GM18511 (cell line): ENCODE measurements around the gene SEPTIN11.

Experiments used
- ATAC-seq: cut with Tn5 transposase; IDR thresholded peaks from one replicate; pipeline ENCODE4 v1.9.1; 2021; ENCODE audit warnings: mild to moderate bottlenecking, moderate library complexity; ENCODE audit not compliant: unreplicated experiment

The SEPTIN11 gene

DNA sequence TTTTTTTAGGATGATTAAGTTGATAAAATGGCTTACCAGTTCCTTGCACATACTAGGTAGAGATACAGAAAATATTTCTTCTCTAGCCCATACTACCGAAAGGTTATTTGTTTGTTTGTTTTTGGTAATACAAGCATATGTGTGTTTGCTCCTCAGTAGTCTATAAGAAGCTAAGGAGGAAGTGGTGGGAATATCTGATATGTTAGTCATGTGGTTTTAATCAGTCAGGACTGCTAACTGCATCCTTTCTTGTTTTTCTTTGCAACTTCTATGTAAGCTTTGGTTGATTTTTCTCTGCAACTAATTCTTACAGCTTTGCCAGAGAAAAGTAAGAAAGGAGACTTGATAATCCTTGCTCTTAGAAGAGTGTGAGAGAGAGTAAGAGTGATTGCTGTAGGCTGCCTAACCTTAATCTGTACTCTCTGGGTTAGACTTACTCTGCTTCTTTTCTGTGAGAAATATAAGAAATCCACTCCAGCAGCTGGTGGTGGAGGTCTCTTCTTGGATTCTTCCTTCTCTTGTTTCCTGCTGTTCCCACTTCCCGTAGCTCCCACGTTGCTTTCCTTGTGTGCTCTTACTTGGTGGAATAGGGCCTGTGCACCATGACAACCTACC lies 28.3 kb downstream of the SEPTIN11 start:
- ATAC-seq, result no peak

DNA sequence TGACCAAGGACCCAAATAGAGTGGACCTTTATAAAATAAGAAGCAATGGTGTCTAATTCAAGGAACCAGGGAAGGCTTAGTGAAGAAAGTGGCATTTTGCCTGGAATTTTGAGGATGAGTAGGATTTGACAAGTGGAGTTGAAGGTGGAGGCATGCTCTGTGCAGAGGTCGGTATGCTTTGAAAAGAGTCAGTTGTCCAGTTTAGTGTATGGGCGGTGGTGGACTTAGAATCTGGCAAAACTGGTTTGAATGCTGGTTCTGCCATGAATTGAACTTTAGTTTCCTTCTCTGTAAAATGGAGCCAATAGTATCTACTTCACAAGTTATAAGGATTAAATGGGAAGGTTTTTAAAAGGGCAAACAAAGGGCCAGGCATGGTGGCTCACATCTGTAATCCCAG lies 29.7 kb downstream of the SEPTIN11 start:
- no peak for ATAC-seq

DNA sequence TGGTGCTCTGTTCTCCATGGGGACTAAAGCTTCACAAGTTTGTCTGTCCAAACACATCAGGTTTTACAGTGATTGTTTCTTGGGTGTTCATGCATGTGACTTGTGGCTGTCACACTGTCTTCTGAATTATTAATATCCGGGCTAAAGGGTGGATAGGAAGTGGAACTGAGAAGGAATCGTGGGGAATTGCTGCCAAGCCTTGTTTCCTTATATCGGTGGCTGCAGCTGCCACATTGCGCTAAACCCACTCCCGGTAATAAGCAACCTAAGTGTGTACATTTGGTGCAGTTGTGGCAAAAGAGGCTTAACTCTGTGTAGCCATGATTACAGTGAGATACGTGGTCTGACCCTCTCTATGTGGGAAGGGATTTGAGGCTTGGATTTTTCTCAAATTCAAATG lies 30.7 kb downstream of the SEPTIN11 start:
- ATAC-seq, result no peak

DNA sequence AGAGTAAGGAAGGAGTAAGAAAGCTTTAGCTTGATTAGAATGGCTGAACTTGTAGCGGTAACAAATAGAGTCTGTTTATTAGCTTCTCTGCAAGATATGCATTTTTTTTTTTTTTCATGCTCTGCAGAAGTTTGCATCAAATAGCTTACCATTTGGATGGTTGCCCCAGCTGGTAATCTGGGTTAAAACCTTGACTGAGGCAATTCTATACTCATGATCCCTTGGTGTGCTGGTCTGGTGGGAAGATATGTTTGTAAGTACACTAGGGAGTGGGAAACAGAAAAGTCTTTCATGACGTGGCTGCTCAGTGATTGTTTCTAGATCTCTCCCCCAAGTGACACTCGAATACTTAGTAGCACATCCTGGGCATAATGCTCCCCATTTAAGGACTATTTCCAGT lies 32.1 kb downstream of the SEPTIN11 start:
- no peak for ATAC-seq

DNA sequence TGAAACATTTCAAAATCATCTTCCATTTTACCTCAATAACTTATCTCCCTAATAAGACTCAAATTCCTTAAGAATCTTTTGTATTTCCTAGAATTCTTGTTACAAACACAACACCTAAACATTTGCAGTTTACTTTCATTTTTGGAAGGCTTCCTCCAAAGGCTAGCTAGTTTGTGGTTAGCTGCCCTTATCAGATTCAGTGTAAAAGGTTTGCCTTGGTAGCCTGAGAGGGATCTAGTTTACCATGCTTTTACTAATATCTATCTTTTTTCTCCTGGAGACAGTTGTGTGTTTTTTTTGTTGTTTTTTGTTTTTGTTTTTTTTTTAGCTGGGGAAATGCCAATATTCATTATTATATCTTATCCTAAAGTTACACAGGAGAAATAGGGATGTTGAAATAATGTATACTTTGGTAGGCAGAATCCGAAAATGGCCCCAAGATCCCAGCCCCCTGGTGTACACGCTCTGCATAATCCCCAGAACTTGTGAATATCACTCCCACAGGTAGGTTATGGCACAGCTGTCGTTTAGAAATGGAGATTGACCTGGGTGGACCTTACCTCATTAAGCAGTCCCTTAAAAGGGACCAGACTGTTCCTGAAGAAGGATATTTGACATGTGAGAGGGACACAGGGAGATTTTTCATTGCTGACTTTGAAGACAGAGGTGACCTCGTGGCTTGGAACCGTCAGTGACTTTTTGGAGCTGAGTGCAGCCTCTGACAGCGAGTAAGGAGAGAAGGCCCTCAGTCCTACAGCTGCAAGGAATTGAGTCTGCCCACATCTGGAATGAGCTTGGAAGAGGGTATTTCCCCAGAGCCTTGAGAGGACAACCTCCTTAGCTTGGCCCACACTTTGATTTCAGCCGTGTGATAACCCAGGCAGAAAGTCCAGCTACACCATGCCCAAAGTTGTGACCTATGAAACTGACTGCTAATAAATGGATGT lies 33.4 kb downstream of the SEPTIN11 start:
- ATAC-seq, result no peak

DNA sequence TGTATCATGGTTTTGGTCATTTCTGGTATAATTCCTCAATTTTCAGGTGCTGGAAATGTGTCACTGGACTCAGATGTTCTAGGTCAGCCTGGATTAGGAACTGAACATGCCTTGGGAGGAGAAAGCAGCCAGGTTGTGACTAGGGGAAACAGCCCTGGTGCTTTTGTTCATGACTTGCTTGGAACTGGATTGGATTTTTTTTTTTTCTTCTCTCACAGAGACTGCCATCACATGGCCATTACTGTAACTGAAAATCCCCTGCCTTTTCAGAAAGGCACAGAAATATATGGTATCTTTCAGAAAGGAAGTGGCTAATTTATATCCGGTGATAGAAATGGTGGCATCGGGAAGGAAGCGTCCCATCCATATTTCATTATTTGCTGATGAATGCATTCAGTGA lies 34.6 kb downstream of the SEPTIN11 start:
- peak; percentile 62 for ATAC-seq

DNA sequence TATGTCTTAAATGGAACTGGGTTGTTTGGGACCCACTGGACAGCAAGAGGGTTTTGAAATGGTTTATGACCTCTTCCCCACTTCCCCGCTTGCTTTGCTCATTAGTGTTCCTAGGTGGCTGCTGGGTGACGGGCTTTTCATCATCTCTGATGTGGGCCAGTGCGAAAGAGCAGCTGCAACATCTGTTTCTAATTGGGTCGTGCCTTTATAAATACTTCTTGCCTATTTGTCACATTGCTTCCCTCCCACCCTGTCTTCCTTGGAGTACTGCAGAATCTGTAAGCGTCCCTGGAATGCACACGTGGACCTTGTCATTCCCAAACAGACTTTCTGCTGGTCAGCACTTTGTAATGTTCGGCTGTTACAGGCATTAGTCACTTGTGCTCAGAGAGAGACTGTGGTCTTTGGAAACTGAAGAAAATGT lies 35.2 kb downstream of the SEPTIN11 start:
- ATAC-seq, result no peak

DNA sequence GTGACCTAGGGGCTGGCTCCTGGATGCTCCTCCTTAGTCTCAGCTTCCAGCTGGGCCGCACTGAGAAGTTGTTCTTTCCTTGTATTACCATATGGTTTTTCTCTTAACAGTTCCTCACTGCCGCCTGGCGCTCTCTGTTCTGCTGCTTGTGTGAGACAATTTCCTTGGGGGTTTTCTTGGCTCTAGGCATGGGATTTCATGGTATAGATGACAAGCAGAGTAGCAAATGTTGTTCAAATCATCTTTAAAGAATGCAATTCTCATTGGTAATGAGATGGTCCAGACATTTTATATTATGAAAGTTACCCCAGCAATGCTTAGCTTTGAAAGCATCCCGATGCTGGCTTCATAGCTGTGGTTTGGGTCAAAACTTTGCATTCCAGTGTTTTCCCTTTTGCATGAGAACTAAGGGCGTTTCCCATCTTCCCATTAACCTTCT lies 37.6 kb downstream of the SEPTIN11 start:
- ATAC-seq, result no peak

DNA sequence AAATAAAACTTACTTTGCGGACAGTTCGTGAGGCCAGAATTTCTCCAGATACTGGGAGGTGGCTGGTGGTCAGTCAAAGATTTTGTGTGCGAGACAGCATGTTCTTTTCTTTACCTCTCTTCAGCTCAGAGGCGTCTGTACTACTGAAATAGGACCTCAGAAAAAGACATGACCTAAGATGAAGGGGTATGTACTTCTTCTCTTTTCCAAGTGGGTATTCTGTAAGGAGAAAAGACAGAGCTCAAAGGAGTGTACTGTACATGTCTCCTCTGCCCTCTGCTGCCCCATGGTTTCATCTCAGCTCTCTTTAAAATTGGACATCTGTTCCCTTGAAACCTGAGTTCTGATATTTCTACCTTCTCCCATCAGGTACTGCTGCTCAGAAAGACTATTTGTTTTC lies 38.1 kb downstream of the SEPTIN11 start:
- ATAC-seq, result peak; percentile 10

DNA sequence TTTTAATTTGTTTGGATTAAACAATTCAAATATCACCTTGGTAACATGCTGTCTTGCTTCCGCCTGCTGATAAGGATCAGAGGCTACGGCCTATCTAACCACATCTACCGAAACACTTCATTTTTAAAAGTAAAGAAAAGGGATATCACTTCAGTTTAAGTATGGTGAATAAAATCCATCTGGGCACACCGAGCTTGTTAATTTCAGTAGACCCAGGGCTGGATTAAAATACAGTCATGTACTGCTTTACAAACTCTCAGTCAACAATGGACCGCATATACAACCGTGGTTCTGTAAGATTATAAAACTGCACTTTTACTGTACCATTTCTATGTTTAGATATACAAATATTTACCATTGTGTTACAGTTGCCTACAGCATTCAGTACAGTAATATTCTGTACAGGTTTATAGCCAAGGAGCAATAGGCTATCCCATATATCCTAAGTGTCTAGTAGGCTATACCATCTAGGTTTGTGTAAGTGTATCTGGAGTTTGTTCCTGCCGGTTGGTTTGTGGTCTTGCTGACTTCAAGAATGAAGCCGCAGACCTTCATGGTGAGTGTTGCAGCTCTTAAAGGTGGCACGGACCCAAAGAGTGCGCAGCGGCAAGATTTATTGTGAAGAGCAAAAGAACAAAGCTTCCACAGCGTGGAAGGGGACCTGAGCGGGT lies 40.0 kb downstream of the SEPTIN11 start:
- ATAC-seq, result no peak

DNA sequence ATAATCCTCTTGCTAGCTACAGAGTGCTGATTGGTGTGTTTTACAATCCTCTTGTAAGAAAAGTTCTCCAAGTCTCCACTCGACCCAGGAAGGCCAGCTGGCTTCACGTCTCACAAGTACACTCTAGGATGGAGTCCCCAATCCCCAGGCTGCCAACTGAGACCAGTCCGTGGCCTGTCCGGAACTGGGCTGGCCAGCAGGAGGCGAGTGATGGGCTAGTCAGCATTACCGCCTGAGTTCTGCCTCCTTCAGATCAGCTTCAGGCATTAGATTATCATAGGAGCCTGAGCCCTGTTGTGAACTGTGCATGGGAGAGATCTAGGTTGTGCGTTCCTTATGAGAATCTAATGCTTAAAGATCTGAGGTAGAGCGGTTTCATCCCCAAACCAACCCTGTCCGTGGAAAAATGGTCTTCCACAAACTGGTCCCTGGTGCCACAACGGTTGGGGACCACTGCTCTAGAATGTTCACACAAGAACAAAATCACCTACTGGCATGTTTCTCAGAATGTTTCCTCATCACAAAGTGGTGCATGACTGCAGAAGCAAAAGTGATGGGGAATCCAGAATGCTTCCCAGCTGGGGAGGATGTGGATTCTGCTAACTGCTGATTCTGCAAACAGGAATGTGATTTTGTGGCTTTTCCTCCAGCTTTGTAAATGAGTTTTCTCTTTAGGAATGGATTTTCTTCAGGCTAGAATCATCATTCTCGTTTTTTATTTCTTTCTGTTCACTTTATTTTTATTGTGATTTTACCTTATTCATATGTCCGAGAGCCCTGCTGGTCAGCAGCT lies 40.9 kb downstream of the SEPTIN11 start:
- no peak for ATAC-seq

DNA sequence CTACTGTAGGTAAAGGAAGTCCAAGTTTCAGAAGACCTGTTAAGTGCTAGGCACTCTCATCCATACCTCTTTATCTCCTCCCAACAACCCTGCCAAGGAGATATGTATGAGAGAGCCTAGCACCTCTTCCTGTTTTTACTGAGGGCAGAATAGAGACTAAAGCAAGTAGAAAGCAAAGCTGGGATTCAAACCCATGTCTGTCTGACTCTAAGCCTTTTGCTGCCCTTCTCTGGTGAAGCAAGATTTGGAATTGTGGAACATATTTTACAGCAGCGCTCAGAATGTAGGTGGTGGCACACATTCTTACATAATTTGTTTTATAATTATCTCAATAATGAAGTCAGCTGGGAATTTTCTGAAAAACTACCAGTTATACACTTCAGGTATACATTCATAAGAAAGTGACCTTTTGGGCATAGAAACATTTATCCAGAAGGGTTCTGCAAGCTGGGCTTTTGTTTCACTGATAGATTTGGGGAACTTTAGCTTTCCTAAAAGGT lies 41.7 kb downstream of the SEPTIN11 start:
- ATAC-seq, result no peak

DNA sequence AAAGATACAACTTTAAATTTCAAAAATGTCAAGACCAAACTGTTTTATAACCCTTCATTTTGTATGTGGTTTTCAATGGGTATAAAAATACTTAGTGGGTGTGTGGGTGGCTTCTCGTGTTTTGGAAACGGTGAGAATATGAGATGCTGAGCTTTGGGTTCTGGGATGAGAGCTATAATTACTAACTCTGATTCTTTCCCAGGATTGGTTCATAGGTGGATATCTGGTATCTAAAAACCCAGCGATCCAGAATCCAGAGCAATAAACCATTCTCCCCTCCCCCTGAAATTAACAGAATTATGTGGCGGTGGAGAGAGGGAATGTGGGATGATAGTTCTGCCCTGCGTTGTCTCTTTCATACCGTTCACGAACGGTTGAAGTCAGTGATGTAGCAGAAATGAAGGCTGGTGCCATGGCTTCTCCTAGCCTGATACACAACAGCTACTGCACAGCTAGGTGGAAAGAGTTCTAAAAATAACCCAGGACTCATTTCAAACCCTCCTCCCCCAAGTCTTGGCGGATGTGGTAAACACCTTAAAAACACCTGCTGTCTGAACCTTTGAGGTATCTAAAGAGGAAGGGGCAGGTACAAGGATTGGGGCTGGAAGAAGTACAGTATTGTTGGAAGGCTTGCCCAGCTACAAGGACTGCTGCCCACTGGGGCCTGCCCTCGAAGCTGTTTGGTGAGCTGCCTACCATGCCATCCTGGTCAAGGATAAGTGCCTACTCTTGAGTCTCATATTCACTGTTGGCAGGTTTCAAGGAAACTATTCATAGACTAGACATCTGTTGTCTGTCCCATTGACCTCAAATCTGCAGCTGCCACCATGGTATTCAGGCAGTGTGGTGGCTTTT lies 44.5 kb downstream of the SEPTIN11 start:
- peak; percentile 92 for ATAC-seq

DNA sequence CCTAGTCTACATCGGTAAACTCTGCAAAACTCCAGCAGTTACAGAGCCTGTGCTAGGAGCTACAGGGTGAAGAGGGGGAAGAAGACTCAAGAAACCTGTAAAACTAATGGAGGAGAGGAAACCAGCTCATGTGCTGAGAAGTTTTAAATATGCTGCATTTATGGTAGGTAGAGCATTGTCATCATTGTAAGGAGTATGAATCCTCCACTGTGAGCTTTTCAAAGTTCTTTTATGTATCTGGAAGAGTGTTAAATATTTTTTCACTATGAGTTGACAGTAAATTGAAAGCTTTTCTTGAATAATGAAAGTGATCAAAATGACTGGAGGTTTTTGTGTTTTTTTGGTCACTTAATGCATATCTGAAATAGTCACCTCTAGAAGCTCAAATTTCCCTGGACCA lies 46.2 kb downstream of the SEPTIN11 start:
- no peak for ATAC-seq

DNA sequence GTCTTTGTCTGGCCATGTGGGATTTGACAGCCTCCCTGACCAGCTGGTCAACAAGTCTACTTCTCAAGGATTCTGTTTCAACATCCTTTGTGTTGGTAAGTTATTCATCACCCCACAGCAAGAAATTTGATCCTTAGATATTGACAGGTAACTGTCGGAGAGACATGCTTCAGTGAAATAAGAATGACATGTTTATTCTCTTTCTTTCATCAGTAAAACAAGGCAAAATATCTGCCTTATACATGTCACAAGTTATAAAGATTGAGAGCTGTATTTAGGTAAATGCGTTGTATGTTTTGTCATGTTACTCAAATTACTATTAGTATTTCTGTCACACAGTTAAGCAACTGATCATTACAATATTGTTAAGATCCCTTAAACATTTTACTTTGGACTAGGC lies 46.9 kb downstream of the SEPTIN11 start:
- no peak for ATAC-seq

DNA sequence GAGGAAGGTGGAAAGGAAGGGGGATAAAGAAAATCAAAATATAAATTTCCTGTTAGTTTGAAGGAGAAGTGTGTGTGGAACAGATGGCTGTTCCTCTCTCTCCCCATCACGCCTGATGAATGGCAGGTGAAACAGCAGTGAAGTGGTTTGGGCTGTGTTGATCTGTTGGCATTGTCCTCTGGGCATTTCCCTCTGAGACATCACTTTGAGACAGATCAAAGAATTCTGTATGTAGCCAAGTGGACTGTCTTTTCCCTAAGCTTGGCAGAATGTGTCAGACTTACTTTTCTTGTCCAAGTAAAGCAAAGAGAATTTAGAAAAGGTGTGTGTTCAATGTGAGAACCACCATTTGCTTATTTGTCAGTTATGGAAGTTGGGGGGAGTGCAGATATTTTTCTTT lies 47.5 kb downstream of the SEPTIN11 start:
- no peak for ATAC-seq

DNA sequence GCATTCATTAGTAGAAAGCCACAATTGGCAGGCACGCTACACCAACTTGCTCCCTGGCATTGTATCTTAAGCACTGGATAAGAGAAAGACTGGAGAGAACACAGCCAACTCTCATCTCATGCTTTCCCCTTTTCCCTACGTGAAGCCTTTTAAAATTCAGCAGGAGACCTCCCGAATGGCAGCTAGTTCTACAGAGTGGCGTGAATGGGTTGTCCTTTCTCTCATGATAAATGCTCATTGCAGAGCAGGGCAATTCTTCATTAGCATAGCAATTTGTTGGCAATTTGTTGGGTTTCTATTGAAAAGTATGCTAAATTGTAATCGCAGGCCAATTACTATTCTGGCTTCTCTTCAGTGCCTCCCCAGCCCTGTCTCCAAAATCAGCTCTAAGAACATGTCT lies 48.0 kb downstream of the SEPTIN11 start:
- no peak for ATAC-seq

DNA sequence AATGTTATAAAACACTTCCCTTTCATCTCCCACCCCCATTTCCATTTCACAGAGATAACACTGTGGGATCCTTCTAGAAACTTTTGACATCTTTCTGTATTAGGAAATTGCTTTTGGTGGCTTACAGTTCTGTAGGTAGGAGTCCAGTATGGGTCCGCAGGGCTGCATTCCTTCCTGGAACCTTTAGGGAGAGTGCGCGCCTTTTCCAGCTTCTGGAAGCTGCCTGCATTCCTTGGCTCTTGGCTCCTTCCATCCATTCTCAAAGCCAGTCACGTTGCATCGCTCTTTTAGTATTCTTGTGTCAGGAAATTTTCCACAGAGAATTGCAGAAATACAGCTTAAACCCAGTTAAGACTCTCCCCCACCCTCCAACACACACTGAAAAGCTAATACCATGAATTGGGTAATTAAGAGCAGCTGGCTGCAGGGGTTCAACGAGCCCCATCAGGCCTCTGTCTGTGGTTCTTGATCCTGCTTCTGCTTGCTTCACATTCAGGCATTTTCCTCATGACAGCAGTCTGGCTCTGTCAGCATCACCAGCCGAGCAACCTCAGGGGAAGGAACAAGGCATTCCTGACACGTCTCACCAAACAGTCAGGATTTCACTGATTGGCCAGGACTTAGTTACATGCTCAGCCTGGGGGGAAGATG lies 48.8 kb downstream of the SEPTIN11 start:
- no peak for ATAC-seq
